Lung (tissue), 12 donors: ENCODE measurements around the gene CD300A. TPM values are rescaled to one million over a fixed set of nuclear protein-coding genes. Genes with fewer than 3 reads are reported as not detected.

Experiments
- ATAC-seq: fragments of 200-7000 bp; cut with Tn5 transposase; one replicate; pipeline ENCODE4 v1.9.1; 2020; ENCODE audit warnings: moderate number of reproducible peaks; ENCODE audit not compliant: insufficient read depth, low FRiP score
- DNase-seq, 3 donors: peaks; one replicate each; pipeline ENCODE4 v3.0.0-alpha.2; 2013 to 2017
- H3K27ac ChIP-seq, 2 donors: one replicate each; pipeline ENCODE4 v1.5.1; 2013; ENCODE audit warnings: mild to moderate bottlenecking in 2 of 2, moderate library complexity in 2 of 2, control low read depth in 1 of 2, inconsistent platforms in 1 of 2, low read depth in 1 of 2, low read length in 1 of 2
- H3K27me3 ChIP-seq, 3 donors: one replicate each; pipeline ENCODE4 v1.5.1; 2013; ENCODE audit warnings: low read length in 2 of 3; ENCODE audit not compliant: control insufficient read depth in 3 of 3, insufficient read depth in 3 of 3
- H3K36me3 ChIP-seq, 4 donors: one replicate each; pipeline ENCODE4 v1.5.1; 2013; ENCODE audit warnings: low read length in 4 of 4, mild to moderate bottlenecking in 1 of 4, moderate library complexity in 1 of 4; ENCODE audit not compliant: control insufficient read depth in 4 of 4, insufficient read depth in 4 of 4
- H3K4me1 ChIP-seq, 5 donors: one replicate each; pipeline ENCODE4 v1.5.1; 2013; ENCODE audit warnings: low read length in 5 of 5, mild to moderate bottlenecking in 2 of 5, moderate library complexity in 1 of 5; ENCODE audit not compliant: control insufficient read depth in 5 of 5, insufficient read depth in 5 of 5
- H3K4me3 ChIP-seq: one replicate; pipeline ENCODE4 v1.5.1; 2013; ENCODE audit warnings: mild to moderate bottlenecking, control low read depth, moderate library complexity
- H3K9ac ChIP-seq, 2 donors: one replicate each; pipeline ENCODE4 v1.5.1; 2013; ENCODE audit warnings: low read length in 2 of 2, control low read depth in 1 of 2; ENCODE audit not compliant: insufficient read depth in 1 of 2
- H3K9me3 ChIP-seq, 4 donors: one replicate each; pipeline ENCODE4 v1.5.1; 2013; ENCODE audit warnings: low read length in 3 of 4, mild to moderate bottlenecking in 1 of 4, moderate library complexity in 1 of 4; ENCODE audit not compliant: control insufficient read depth in 4 of 4, insufficient read depth in 3 of 4
- WGBS, 2 donors: extraction: QIAGEN DNeasy Blood & Tissue Kit; methylation state at CpG; one replicate each; pipeline ENCODE4 v1.1.7; 2013; 5-methylcytosine and 5-hydroxymethylcytosine counted together
- polyA plus RNA-seq, 2 donors: library from polyadenylated mRNA; stranded (reverse); fragments of 200-250 nt; gene quantifications; one replicate each; pipeline ENCODE4 v1.2.1, GENCODE V29; 2013
- total RNA-seq, 2 donors: library from RNA; depleted of rRNA in 1 of 2; stranded (reverse); fragments of >200 nt in 1 of 2; gene quantifications; one replicate each; pipeline ENCODE4 v1.2.1, GENCODE V29; 2014 to 2021
- TF ChIP-seq, protein P1 (sequence below): IDR thresholded peaks from 2 replicates; pipeline ENCODE4 v1.5.1; 2012; ENCODE audit warnings: mild to moderate bottlenecking; ENCODE audit errors: control extremely low read depth, extremely low read depth
- donor health status: control.
- donor health status: control.
- donor health status: Bipolar disorder and iron deficiency.
- donor health status: healthy.
- donor health status: DM: yes; HTN: yes; CAD: no.

The CD300A gene
- total and polyA plus RNA-seq, 4 donors: 8.0 to 66.3 (median 16.9) TPM

DNA sequence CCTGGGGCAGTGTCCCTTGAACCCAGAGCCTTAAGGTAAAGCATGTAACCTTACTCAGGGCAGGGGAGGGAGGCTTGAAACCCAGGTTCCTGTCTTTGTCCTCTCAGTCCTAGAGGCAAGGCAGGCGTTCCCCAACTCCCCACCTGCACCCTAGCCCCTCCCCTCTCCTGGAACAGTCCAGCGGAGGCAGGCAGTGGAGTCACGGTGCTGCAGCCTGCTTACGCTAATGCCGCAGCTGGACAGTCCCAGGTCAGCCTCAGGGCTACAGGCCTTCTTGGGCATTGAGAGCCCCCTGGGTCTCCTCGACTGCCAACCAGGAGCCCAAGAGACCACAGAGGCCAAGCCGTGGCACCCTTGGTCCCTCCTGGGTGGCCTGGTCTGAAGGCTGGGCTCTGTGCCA, 6.8 kb upstream of the CD300A start:
- Histone ChIP-seq H3K4me3 (no peak overlapping the region), H3K36me3 (no peaks in the 10 kb centered on the region), H3K27ac (no peak overlapping the region), H3K9me3 (no peaks in the 10 kb centered on the region), H3K9ac (no peak overlapping the region), H3K4me1 (peaks cover 0 to 11% (median 3%) of the 10 kb centered on the region in 5 donors), H3K27me3 (no peaks in the 10 kb centered on the region)
- ATAC-seq: no peak
- TF ChIP-seq, protein P1, sequence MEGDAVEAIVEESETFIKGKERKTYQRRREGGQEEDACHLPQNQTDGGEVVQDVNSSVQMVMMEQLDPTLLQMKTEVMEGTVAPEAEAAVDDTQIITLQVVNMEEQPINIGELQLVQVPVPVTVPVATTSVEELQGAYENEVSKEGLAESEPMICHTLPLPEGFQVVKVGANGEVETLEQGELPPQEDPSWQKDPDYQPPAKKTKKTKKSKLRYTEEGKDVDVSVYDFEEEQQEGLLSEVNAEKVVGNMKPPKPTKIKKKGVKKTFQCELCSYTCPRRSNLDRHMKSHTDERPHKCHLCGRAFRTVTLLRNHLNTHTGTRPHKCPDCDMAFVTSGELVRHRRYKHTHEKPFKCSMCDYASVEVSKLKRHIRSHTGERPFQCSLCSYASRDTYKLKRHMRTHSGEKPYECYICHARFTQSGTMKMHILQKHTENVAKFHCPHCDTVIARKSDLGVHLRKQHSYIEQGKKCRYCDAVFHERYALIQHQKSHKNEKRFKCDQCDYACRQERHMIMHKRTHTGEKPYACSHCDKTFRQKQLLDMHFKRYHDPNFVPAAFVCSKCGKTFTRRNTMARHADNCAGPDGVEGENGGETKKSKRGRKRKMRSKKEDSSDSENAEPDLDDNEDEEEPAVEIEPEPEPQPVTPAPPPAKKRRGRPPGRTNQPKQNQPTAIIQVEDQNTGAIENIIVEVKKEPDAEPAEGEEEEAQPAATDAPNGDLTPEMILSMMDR: no peak
- DNase-seq: no peak
- 70 to 88% methylated on average over 7 of the region's 7 CpGs for WGBS, 2 donors

DNA sequence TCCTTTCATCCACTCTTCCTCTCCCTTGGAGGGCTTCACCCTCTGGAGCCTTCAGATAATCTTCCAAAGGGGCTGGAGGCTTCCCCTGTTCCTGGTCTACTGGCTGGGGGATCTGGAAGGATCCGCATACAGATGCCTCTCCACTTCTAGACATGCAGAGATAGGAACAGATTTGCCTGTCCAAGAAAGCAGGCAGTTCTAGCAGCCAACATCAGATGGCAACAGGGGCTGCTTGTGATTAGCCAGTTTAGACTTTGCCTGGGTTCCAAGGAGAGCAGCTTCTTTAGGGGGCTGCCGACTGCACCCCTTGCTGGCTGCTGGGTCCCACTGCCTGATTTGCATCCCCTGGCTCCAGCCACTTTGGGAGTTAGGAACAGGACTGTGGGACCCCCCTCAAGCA, 6.2 kb upstream of the CD300A start:
- WGBS, 2 donors: 77 to 91% methylated on average over 2 of the region's 2 CpGs
- Histone ChIP-seq H3K4me1 (peaks cover 0 to 5% (median 0%) of the 10 kb centered on the region in 5 donors), H3K27me3 (peaks cover 0 to 6% (median 5%) of the 10 kb centered on the region in 3 donors), H3K9ac (no peak overlapping the region), H3K36me3 (no peaks in the 10 kb centered on the region), H3K27ac (no peak overlapping the region), H3K9me3 (no peaks in the 10 kb centered on the region), H3K4me3 (no peak overlapping the region)
- ATAC-seq: no peak
- no peak for DNase-seq
- TF ChIP-seq, protein P1: no peak

DNA sequence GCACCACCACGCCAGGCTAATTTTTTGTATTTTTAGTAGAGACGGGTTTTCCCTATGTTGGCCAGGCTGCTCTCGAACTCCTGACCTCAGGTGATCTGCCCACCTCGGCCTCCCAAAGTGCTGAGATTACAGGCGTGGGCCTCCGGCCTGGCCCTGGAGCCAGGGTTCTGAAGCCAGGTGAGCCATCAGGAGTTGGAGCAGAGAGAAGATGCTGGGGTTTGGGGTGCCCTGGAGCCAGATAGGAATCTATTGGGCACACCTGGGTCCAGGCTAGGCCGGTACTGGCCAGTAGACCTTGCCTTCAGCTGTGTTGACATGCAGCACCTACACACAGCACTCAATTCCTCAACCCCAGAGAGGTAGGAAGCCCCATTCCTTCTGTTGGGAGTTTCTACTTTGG, 5.4 kb upstream of the CD300A start:
- ATAC-seq: no peak
- Histone ChIP-seq H3K36me3 (no peaks in the 10 kb centered on the region), H3K27ac (no peak overlapping the region), H3K4me1 (peaks cover 0 to 5% (median 4%) of the 10 kb centered on the region in 5 donors), H3K4me3 (no peak overlapping the region), H3K9ac (no peak overlapping the region), H3K27me3 (peaks cover 0 to 13% (median 13%) of the 10 kb centered on the region in 3 donors), H3K9me3 (peaks cover 0 to 2% (median 0%) of the 10 kb centered on the region in 4 donors)
- WGBS, 2 donors: 97% methylated on average over 7 of the region's 7 CpGs
- TF ChIP-seq, protein P1: no peak
- DNase-seq: no peak

DNA sequence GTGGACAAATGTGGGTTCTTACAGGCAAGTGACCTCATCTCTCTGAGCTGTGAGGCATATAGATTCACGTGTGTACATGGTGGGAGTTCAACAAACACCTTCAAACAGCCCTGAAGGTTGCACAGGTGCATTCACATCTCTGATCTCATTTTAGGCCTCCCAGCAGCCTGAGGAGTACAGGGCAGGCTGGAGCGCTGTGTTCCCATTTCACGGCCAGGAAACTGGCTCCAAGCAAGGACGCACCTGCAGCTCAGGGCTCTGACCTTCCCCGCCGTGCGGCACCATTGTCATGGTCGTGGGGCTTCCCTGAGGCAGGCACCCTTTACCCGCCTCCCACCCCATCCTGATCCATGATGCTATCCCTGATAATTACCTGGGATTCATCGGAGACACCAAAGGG, 4.8 kb upstream of the CD300A start:
- ATAC-seq: no peak
- Histone ChIP-seq H3K27ac (no peak overlapping the region), H3K4me1 (peaks cover 0 to 5% (median 4%) of the 10 kb centered on the region in 5 donors), H3K9ac (no peak overlapping the region), H3K27me3 (peaks cover 0 to 18% (median 17%) of the 10 kb centered on the region in 3 donors), H3K4me3 (no peak overlapping the region), H3K36me3 (no peaks in the 10 kb centered on the region), H3K9me3 (peaks cover 0 to 2% (median 0%) of the 10 kb centered on the region in 4 donors)
- WGBS, 2 donors: 82 to 85% methylated on average over 10 of the region's 10 CpGs
- TF ChIP-seq, protein P1: no peak
- no peak for DNase-seq
